GM12878 (cell line): ENCODE data around the gene PARVA. TPM values are rescaled to one million over a fixed set of nuclear protein-coding genes. Genes with fewer than 3 reads are reported as not detected.

ENCODE experiments used
- ATAC-seq: fragments of 200-7000 bp; cut with Tn5 transposase; 3 replicates; pipeline ENCODE4 v1.9.1; 2020; ENCODE audit warnings: mild to moderate bottlenecking, moderate library complexity
- BruUV-seq: library from RNA; stranded (reverse); fragments of 400-500 nt; replicated peaks from 2 replicates; lab custom pipeline; 2021; lab: Mats Ljungman, UMichigan
- CTCF ChIA-PET: fragments of 300-600 bp; sonication (Branson Sonifier 250); formaldehyde crosslinking; extraction: SDS; loops from one replicate; lab custom pipeline; 2021; ENCODE audit warnings: inconsistent platforms; lab: Yijun Ruan, JAX
- POLR2A ChIA-PET: fragments of 350-600 bp; formaldehyde crosslinking; extraction: SDS; loops from one replicate; lab custom pipeline; 2021; ENCODE audit warnings: inconsistent platforms; lab: Charles Lee
- RAD21 ChIA-PET: fragments of 300-600 bp; sonication (Branson Sonifier 250); formaldehyde crosslinking; loops from one replicate; lab custom pipeline; 2023; ENCODE audit warnings: antibody characterized with exemption; ENCODE audit not compliant: unreplicated experiment; lab: Charles Lee
- SMC1A ChIA-PET: fragments of 300-600 bp; sonication (Branson Sonifier 250); formaldehyde crosslinking; loops from one replicate; lab custom pipeline; 2023; ENCODE audit not compliant: unreplicated experiment, uncharacterized antibody; lab: Charles Lee
- DNase-seq: peaks from one replicate; pipeline ENCODE4 v3.0.0-alpha.2; 2011; ENCODE audit warnings: low read depth, low spot score
- FAIRE-seq: peaks from 3 replicates; lab custom pipeline; 2011; peaks lifted over from hg19 to GRCh38; lab: Jason Lieb, UNC
- H2AFZ ChIP-seq: 2 replicates; pipeline ENCODE4 v1.6.0; 2011; ENCODE audit warnings: low read depth, low read length, control low read depth; ENCODE audit not compliant: control insufficient read depth
- H3K27ac ChIP-seq: 2 replicates; pipeline ENCODE4 v1.5.1; 2011; ENCODE audit warnings: control low read depth; ENCODE audit not compliant: control insufficient read depth, insufficient read depth
- H3K27me3 ChIP-seq, 2 experiments: replicated peaks in 1 of 2; 2 replicates each; pipeline versions ENCODE4 v1.6.0 to v1.6.1; 2011; ENCODE audit warnings: low read length in 1 of 2; ENCODE audit not compliant: control insufficient read depth in 2 of 2, insufficient read depth in 2 of 2
- H3K36me3 ChIP-seq, 2 experiments: 2 replicates each; pipeline ENCODE4 v1.5.1; 2011; ENCODE audit warnings: low read length in 1 of 2; ENCODE audit not compliant: control insufficient read depth in 2 of 2, insufficient read depth in 2 of 2
- H3K4me1 ChIP-seq: 2 replicates; pipeline ENCODE4 v1.6.1; 2011; ENCODE audit warnings: mild to moderate bottlenecking, low read length, moderate library complexity, mixed read lengths; ENCODE audit not compliant: control insufficient read depth, insufficient read depth
- H3K4me2 ChIP-seq: 2 replicates; pipeline ENCODE4 v1.6.0; 2011; ENCODE audit warnings: control low read depth; ENCODE audit not compliant: control insufficient read depth, insufficient read depth
- H3K4me3 ChIP-seq: fragments of 200-600 bp; sonication (generic); 2 replicates; pipeline ENCODE4 v1.5.1; 2016
- H3K79me2 ChIP-seq: 2 replicates; pipeline ENCODE4 v1.6.0; 2011; ENCODE audit warnings: low read length; ENCODE audit not compliant: control insufficient read depth, insufficient read depth
- H3K9ac ChIP-seq: 2 replicates; pipeline ENCODE4 v1.8.0; 2011; ENCODE audit warnings: low read length, control low read depth, mixed read lengths; ENCODE audit not compliant: control insufficient read depth, insufficient read depth
- H3K9me3 ChIP-seq: replicated peaks from 3 replicates; pipeline ENCODE4 v1.5.1; 2011; ENCODE audit warnings: mild to moderate bottlenecking, low read length; ENCODE audit not compliant: control insufficient read depth, insufficient read depth
- H4K20me1 ChIP-seq: 2 replicates; pipeline ENCODE4 v1.6.0; 2011; ENCODE audit not compliant: control insufficient read depth, insufficient read depth
- CREM ChIP-seq: IDR thresholded peaks from 2 replicates; pipeline ENCODE4 v1.6.1; 2014; ENCODE audit warnings: antibody characterized with exemption, low read depth
- EP300 ChIP-seq, 2 experiments: fragments of 150-350 bp in 1 of 2; IDR thresholded peaks; 2 replicates each; pipeline ENCODE4 v1.6.1; 2011 to 2012; ENCODE audit warnings: low read depth in 2 of 2, low read length in 2 of 2, borderline replicate concordance in 1 of 2, improper control_type of control experiment in 1 of 2, inconsistent platforms in 1 of 2; ENCODE audit not compliant: control insufficient read depth in 1 of 2
- MYB ChIP-seq: fragments of 150-350 bp; IDR thresholded peaks from 2 replicates; pipeline ENCODE4 v1.6.1; 2014; ENCODE audit warnings: mild to moderate bottlenecking, low read depth, low read length, borderline replicate concordance
- NFYA ChIP-seq: IDR thresholded peaks from 2 replicates; pipeline ENCODE4 v1.6.1; 2011; ENCODE audit warnings: low read depth, mild to moderate bottlenecking, low read length, improper control_type of control experiment, borderline replicate concordance
- PBX3 ChIP-seq: IDR thresholded peaks from 2 replicates; pipeline ENCODE4 v1.6.1; 2011; ENCODE audit warnings: mild to moderate bottlenecking, low read depth, low read length, moderate library complexity; ENCODE audit not compliant: insufficient replicate concordance
- PKNOX1 ChIP-seq: fragments of 450-650 bp; IDR thresholded peaks from 2 replicates; pipeline ENCODE4 v1.6.1; 2016; ENCODE audit warnings: mild to moderate bottlenecking
- ZBTB40 ChIP-seq: fragments of 450-650 bp; IDR thresholded peaks from 2 replicates; pipeline ENCODE4 v1.6.1; 2016; ENCODE audit warnings: mild to moderate bottlenecking, moderate library complexity, borderline replicate concordance
- ZNF592 ChIP-seq: fragments of 450-650 bp; IDR thresholded peaks from 2 replicates; pipeline ENCODE4 v1.6.1; 2017; ENCODE audit warnings: mild to moderate bottlenecking, moderate library complexity
- WGBS: methylation state at CpG from one replicate; pipeline ENCODE4 v1.1.6; 2016; ENCODE audit warnings: low lambda C conversion rate; ENCODE audit not compliant: insufficient replicate concordance, insufficient coverage; ENCODE audit errors: missing lambda C conversion rate; 5-methylcytosine and 5-hydroxymethylcytosine counted together
- in situ Hi-C: fragments of 300-500 bp; cut with MboI; formaldehyde crosslinking; loops from 9 replicates; pipeline ENCODE4 v1.14.3; 2018; ENCODE audit warnings: mixed read lengths
- intact Hi-C: fragments of 100-400 bp; cut with micrococcal nuclease; formaldehyde crosslinking; loops from one replicate; pipeline ENCODE4 v1.14.2; 2022; ENCODE audit not compliant: unreplicated experiment
- polyA plus RNA-seq, 11 experiments: library from polyadenylated mRNA; depleted of rRNA in 4 of 11; unstranded in 6 of 11; stranded (reverse) in 5 of 11; fragments of >200 nt; fragmentation: Nextera tagmentation in 4 of 11; fragmentation: Illumina TruSeq in 1 of 11; extraction: Ambion mirVana in 4 of 11; extraction: Trizol in 1 of 11; gene quantifications; 1 replicate in 1 of 11; 2 replicates in 10 of 11; pipeline versions ENCODE4 v1.2.1 to v1.2.3, GENCODE V29; 2011 to 2016; ENCODE audit warnings: inconsistent platforms in 2 of 11, missing spikeins in 2 of 11, low read depth in 1 of 11
- total RNA-seq, 4 experiments: library from RNA; depleted of rRNA in 3 of 4; stranded (reverse); fragments of >200 nt in 3 of 4; fragmentation: Illumina TruSeq in 1 of 4; extraction: Trizol in 1 of 4; gene quantifications; 2 replicates each; pipeline versions ENCODE4 v1.2.1 to v1.2.3, GENCODE V29; 2013 to 2021

The PARVA gene
- total and polyA plus RNA-seq, 10 of the 15 experiments (the other 5 are each of a cell fraction or from before 2014, with no cell fraction given) = 0.01 to 0.44 (median 0.03) TPM; not detected in 7

GRCh38 chr11:12534549-12534948 is 157.2 kb downstream of the PARVA start (continued):
- TF ChIP-seq PBX3 (no peak), PKNOX1 (no peak), CREM (no peak), EP300 (IDR thresholded peaks at IDR 0.05; ENCODE audit: borderline replicate concordance in 1 of 2, control insufficient read depth in 1 of 2, low read depth in 2 of 2, low read length in 2 of 2) (no peak), NFYA (no peak)

GRCh38 chr11:12535321-12535720 is 157.9 kb downstream of the PARVA start:
- no TSS peak for BruUV-seq
- intact Hi-C loops = no loop called here
- H3K27me3 ChIP-seq = peaks cover 2 to 4% of the 10 kb centered on the region in 2 experiments; a peak in 2 of 4 replicates
- TF ChIP-seq ZBTB40 (no peak), MYB (no peak), ZNF592 (no peak)
- TF ChIP-seq, all 136 proteins: peak for 0
- SMC1A ChIA-PET = no interaction called here
- H3K4me2 ChIP-seq = no peak overlapping the region
- H2AFZ ChIP-seq = no peak overlapping the region
- CTCF ChIA-PET = no interaction called here
- no peak overlapping the region for H3K27ac ChIP-seq
- no peak for ATAC-seq
- H3K4me1 ChIP-seq = no peaks in the 10 kb centered on the region
- POLR2A ChIA-PET = no interaction called here
- H3K36me3 ChIP-seq = no peaks in the 10 kb centered on the region
- no peak overlapping the region for H3K4me3 ChIP-seq
- FAIRE-seq = no peak
- H3K9me3 ChIP-seq = no peaks in the 10 kb centered on the region
- RAD21 ChIA-PET = no interaction called here
- H4K20me1 ChIP-seq = no peaks in the 10 kb centered on the region
- in situ Hi-C loops = no loop called here
- H3K9ac ChIP-seq = no peak overlapping the region
- H3K79me2 ChIP-seq = no peaks in the 10 kb centered on the region
- WGBS = 2% methylated on average over 3 of the region's 3 CpGs
- no peak for DNase-seq
